Liver (tissue), 9 donors: ENCODE data around the gene SLC6A16. TPM values are rescaled to one million over a fixed set of nuclear protein-coding genes. Genes with fewer than 3 reads are reported as not detected.
"Not testable (repeated sequence)": the region's sequence is repeated elsewhere in the genome, so short reads cannot be mapped to it uniquely, and the experiment has no call there.

Source experiments
- DNase-seq: peaks from one replicate; pipeline ENCODE4 v3.0.0-alpha.2; 2017; ENCODE audit warnings: low spot score
- H3K27ac ChIP-seq, 2 donors: one replicate each; pipeline ENCODE4 v1.7.0; 2013; ENCODE audit warnings: inconsistent platforms in 2 of 2, low read length in 2 of 2, control low read depth in 1 of 2, low read depth in 1 of 2, mild to moderate bottlenecking in 1 of 2
- H3K27me3 ChIP-seq, 4 donors: one replicate each; pipeline versions ENCODE4 v1.6.1 to v1.7.0; 2013; ENCODE audit warnings: low read length in 3 of 4, inconsistent platforms in 1 of 4, mild to moderate bottlenecking in 1 of 4, moderate library complexity in 1 of 4; ENCODE audit not compliant: control insufficient read depth in 4 of 4, insufficient read depth in 4 of 4
- H3K36me3 ChIP-seq, 4 donors: one replicate each; pipeline versions ENCODE4 v1.6.1 to v1.7.0; 2013; ENCODE audit warnings: low read length in 3 of 4, mild to moderate bottlenecking in 3 of 4, low read depth in 1 of 4, moderate library complexity in 1 of 4; ENCODE audit not compliant: control insufficient read depth in 4 of 4, insufficient read depth in 3 of 4
- H3K4me1 ChIP-seq, 4 donors: one replicate each; pipeline versions ENCODE4 v1.6.1 to v1.7.0; 2013; ENCODE audit warnings: low read length in 3 of 4, mild to moderate bottlenecking in 3 of 4, moderate library complexity in 1 of 4; ENCODE audit not compliant: control insufficient read depth in 4 of 4, insufficient read depth in 4 of 4
- H3K4me3 ChIP-seq, 3 donors: one replicate each; pipeline versions ENCODE4 v1.6.1 to v1.7.0; 2013; ENCODE audit warnings: low read length in 3 of 3, control low read depth in 1 of 3, low read depth in 1 of 3, mild to moderate bottlenecking in 1 of 3
- H3K9ac ChIP-seq, 2 donors: one replicate each; pipeline ENCODE4 v1.7.0; 2013; ENCODE audit warnings: low read length in 2 of 2, mild to moderate bottlenecking in 2 of 2, moderate library complexity in 2 of 2, control low read depth in 1 of 2, low read depth in 1 of 2
- H3K9me3 ChIP-seq, 4 donors: one replicate each; pipeline versions ENCODE4 v1.6.1 to v1.7.0; 2013; ENCODE audit warnings: low read length in 3 of 4; ENCODE audit not compliant: control insufficient read depth in 4 of 4
- ATF3 ChIP-seq: IDR thresholded peaks from 2 replicates; pipeline ENCODE4 v1.6.1; 2016; ENCODE audit warnings: antibody characterized with exemption
- CTCF ChIP-seq: fragments of 150-350 bp; IDR thresholded peaks from 2 replicates; pipeline ENCODE4 v1.5.1; 2017; ENCODE audit warnings: improper control_type of control experiment, low read depth, low read length; ENCODE audit not compliant: missing input control
- EGR1 ChIP-seq, 2 donors: IDR thresholded peaks; 2 replicates each; pipeline ENCODE4 v1.6.1; 2016 to 2018; ENCODE audit warnings: antibody characterized with exemption in 2 of 2, low read depth in 2 of 2
- FOXA1 ChIP-seq: IDR thresholded peaks from 2 replicates; pipeline ENCODE4 v1.6.1; 2016; ENCODE audit warnings: antibody characterized with exemption
- HNF4G ChIP-seq: IDR thresholded peaks from 2 replicates; pipeline ENCODE4 v1.6.1; 2016; ENCODE audit warnings: antibody characterized with exemption
- NR2F2 ChIP-seq: IDR thresholded peaks from 2 replicates; pipeline ENCODE4 v1.6.1; 2016; ENCODE audit warnings: antibody characterized with exemption
- RAD21 ChIP-seq, 2 donors: IDR thresholded peaks; 2 replicates each; pipeline ENCODE4 v1.6.1; 2016; ENCODE audit warnings: antibody characterized with exemption in 2 of 2, mild to moderate bottlenecking in 2 of 2
- REST ChIP-seq: IDR thresholded peaks from 2 replicates; pipeline ENCODE4 v1.6.1; 2016; ENCODE audit warnings: antibody characterized with exemption, mild to moderate bottlenecking
- SP1 ChIP-seq: IDR thresholded peaks from 2 replicates; pipeline ENCODE4 v1.6.1; 2018; ENCODE audit warnings: antibody characterized with exemption, mild to moderate bottlenecking
- YY1 ChIP-seq: IDR thresholded peaks from 2 replicates; pipeline ENCODE4 v1.6.1; 2016; ENCODE audit warnings: antibody characterized with exemption, mild to moderate bottlenecking
- ZBTB33 ChIP-seq: IDR thresholded peaks from 2 replicates; pipeline ENCODE4 v1.6.1; 2016; ENCODE audit warnings: antibody characterized with exemption
- WGBS: extraction: QIAGEN DNeasy Blood & Tissue Kit; methylation state at CpG from one replicate; pipeline ENCODE4 v1.1.7; 2013; 5-methylcytosine and 5-hydroxymethylcytosine counted together
- polyA plus RNA-seq, 2 donors: library from polyadenylated mRNA; stranded (reverse) in 1 of 2; unstranded in 1 of 2; fragments of 200-250 nt in 1 of 2; fragments of >200 nt in 1 of 2; fragmentation: Nextera tagmentation in 1 of 2; extraction: Ambion mirVana in 1 of 2; gene quantifications; one replicate each; pipeline versions ENCODE4 v1.2.1 to v1.2.3, GENCODE V29; 2013 to 2015
- total RNA-seq, 2 donors: library from RNA; depleted of rRNA; stranded (reverse); fragments of >200 nt; gene quantifications; one replicate each; pipeline ENCODE4 v1.2.3, GENCODE V29; 2014
- donor health status: healthy.
- donor health status: healthy.
- donor health status: healthy.
- donor health status: healthy.
- donor health status: healthy.

SLC6A16 gene
- total and polyA plus RNA-seq, 4 donors: 0.19 to 2.7 (median 1.5) TPM

GRCh38 chr19:49301165-49301865, 23.7 kb downstream of the SLC6A16 start:
- Histone ChIP-seq H3K9ac (no peak overlapping the region), H3K9me3 (peaks cover 0 to 1% (median 0%) of the 10 kb centered on the region in 4 donors), H3K27me3 (no peaks in the 10 kb centered on the region), H3K4me3 (no peak overlapping the region), H3K4me1 (no peaks in the 10 kb centered on the region), H3K36me3 (no peaks in the 10 kb centered on the region), H3K27ac (no peak overlapping the region)
- TF ChIP-seq ATF3: no peak
- peak; percentile 35 to 69 for TF ChIP-seq RAD21 (IDR thresholded peaks at IDR 0.05)
- no peak for TF ChIP-seq SP1
- peak; percentile 61 for TF ChIP-seq CTCF
- no peak for TF ChIP-seq REST
- TF ChIP-seq EGR1 (IDR thresholded peaks at IDR 0.05; ENCODE audit: low read depth in 2 of 2): no peak
- no peak for TF ChIP-seq FOXA1
- TF ChIP-seq YY1: no peak
- no peak for TF ChIP-seq ZBTB33
- no peak for TF ChIP-seq NR2F2
- TF ChIP-seq HNF4G: no peak
- WGBS: 44% methylated on average over 8 of the region's 8 CpGs
- peak; percentile 83 for DNase-seq

- H3K9ac ChIP-seq, H3K4me1 ChIP-seq, H3K27ac ChIP-seq, H3K9me3 ChIP-seq, H3K36me3 ChIP-seq, DNase-seq, H3K27me3 ChIP-seq, H3K4me3 ChIP-seq: not testable (repeated sequence)
- 90% methylated on average over 3 of the region's 3 CpGs for WGBS
Measured at GRCh38 chr19:49298653-49299052, 26.3 kb downstream of the SLC6A16 start.
